G401.6 (cell line): ENCODE results near the gene ANAPC16.
"Not testable (repeated sequence)": the region's sequence is repeated elsewhere in the genome, so short reads cannot be mapped to it uniquely, and the experiment has no call there.

Experiments used
- FAIRE-seq: peaks from 2 replicates; lab custom pipeline; 2012; peaks lifted over from hg19 to GRCh38; lab: Jason Lieb, UNC

Gene ANAPC16

DNA sequence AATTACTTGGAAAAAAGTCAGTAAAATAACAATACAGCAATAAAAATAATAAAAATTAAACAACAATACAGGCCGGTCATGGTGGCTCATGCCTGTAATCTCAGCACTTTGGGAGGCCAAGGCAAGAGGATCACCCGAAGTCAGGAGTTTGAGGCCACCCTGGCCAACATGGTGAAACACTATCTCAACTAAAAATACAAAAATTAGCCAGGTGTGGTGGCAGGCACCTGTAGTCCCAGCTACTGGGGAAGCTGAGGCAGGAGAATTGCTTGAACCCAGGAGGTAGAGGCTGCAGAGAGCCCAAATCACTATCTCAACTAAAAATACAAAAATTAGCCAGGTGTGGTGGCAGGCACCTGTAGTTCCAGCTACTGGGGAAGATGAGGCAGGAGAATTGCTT lies 4.0 kb upstream of the ANAPC16 start:
- FAIRE-seq = not testable (repeated sequence)

DNA sequence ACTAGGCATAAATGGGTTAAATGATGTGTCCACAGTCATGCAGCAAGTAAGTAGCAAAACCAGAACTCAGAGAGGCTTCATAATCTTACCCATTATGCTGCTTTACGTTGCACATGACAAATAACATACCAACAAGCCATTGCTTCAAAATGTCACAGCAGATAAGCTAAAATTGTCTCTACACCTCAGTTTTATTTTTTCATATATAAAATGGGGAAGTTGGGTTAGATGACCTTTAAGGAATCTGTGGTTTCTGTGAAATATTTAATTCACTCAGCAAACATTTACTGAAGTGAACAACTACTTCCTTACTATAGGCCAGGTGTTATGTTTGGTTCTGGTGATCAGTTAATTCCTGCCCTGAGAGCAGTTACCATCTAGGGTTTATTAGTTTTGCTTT lies 2.5 kb downstream of the ANAPC16 start:
- no peak for FAIRE-seq

DNA sequence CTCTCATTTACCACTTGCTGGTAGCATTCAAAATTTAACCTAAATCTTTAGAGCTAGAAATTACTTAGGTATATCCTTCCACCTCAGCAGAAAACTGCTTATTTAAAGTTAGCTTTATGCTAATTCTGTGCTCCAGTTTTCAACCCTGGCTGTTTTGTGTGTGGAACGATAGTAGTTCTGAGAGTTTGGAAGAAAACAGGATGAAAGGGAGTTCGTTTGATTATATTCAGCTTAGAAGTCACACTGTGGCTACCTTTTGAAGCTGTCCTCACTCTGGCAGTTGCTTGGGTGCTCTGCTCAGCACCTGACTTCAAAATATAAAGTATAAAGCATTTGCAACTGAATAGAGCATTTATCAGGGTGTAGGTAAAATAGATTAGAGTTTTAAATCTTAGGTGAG lies 2.9 kb downstream of the ANAPC16 start:
- no peak for FAIRE-seq

DNA sequence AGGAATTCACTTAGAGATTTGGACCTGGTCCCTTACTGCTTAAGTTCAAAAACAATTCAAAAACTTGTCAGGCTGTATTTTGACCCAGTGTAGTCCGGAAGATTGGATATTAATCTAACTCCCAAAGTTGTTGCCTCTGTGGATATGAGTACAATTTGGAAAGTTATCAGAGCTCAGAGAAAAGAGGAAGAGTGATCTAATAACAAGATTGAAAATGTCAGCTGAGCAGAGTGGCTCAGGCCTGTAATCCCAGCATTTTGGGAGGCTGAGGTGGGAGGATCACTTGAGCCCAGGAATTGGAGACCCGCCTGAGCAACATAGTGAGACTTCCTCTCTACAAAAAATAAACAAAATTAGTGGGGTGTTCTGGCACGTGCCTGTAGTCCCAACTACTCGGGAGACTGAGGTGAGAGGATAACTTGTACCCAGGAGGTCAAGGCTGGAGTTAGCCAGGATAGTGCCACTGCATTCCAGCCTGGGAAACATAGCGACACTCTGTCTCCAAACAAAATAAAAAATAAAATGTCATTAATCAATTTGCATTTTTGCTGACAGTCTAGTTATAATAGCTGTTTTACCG lies 3.5 kb downstream of the ANAPC16 start:
- no peak for FAIRE-seq

DNA sequence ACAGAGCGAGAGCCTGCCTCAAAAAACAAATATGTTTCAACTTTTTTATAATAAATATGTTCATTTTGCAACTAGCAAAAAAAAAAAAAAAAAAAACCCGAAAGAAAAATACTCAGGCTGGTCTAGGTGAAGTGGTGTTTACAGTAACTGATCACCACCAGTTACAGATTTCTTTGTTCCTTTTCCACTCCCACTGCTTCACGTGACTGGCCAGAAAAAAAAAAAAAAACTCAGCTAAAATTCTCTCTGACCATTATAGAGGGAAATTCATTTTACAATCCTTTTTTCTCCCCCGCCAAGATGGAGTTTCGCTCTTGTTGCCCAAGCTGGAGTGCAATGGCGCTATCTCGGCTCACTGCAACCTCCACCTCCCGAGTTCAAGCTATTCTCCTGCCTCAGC lies 4.8 kb downstream of the ANAPC16 start:
- no peak for FAIRE-seq

DNA sequence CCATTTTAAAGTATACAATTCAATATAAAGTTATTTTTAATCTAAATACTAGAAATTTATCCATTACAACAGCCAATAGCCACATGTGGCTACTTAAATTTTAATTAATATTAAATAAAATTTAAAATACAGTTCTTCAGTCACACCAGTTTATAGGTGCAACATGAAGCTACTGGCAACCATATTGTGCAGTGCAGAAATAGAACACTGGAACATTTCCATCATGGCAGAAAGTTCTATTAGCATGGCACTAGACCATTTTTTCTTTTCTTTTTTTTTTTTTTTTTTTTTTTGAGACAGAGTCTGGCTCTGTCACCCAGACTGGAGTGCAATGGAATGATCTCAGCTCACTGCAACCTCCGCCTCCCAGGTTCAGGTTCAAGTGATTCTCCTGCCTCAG lies 5.5 kb downstream of the ANAPC16 start:
- no peak for FAIRE-seq

DNA sequence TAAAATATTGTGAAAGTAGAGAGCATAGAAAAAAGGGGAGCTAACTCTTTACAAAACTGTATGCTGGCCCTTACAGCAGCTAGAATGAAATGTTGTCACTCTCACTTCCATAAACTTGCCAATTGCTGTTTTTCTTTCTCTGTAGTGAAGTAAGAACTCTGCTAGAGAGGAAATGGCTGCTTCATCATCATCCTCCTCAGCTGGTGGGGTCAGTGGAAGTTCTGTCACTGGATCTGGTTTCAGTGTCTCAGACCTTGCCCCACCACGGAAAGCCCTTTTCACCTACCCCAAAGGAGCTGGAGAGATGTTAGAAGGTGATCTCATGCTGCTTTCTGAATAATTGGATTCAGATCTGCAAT lies 7.9 kb downstream of the ANAPC16 start:
- FAIRE-seq = no peak

DNA sequence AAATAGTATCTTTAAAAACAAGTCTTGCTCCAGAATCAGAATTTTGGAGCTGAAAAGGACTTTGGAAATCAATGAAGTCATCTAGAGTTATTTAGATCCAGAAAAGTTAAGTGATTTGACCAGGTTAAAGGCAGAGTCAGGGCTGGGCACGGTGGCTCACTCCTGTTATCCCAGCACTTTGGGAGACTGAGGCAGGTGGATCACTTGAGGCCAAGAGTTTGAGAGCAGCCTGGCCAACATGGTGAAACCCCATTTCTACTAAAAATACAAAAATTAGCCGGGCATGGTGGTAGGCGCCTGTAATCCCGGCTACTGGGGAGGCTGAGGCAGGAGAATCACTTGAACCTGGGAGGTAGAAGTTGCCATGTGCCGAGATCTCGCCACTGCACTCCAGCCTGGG lies 8.4 kb downstream of the ANAPC16 start:
- FAIRE-seq = not testable (repeated sequence)

DNA sequence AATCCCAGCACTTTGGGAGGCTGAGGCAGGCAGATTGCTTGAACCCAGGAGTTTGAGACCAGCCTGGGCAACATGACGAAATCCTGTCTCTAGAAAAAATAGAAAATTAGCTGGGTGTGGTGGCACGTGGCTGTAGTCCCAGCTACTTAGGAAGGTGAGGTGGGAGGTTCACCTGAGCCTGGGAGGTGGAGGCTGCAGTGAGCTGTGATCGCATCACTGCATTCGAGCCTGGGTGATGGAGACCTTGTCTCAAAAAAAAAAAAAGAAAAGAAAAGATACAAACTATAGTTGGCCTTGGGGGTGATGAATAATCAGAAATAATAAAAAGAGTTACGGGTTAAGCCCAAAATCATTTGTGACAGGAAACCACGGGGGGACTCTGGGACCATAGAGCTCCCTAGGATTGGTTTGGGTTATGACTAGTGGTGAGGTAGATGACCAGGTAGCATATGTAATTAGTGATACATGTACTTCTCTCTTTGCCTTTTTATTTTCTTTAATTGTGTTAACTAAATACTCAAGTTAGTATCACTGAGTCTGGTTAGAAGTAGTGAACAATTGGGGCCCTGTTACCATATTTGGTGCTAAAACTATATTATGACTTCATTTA lies 10.7 kb downstream of the ANAPC16 start:
- no peak for FAIRE-seq

DNA sequence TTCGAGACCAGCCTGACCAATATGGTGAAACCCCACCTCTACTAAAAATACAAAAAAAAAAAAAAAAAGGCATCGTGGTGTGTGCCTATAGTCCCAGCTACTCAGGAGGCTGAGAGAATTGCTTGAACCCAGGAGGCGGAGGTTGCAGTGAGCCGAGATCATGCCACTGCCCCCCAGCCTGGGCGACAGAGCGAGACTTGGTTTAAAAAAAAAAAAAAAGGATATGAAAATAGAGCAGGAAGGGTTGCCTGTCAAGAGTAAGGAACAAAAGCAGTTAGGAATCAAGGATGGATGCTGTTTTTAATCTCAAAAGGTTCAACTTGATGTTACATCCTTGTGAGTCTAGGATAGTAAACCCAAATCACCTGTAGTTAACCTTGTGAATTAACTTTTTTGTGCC lies 12.0 kb downstream of the ANAPC16 start:
- no peak for FAIRE-seq

DNA sequence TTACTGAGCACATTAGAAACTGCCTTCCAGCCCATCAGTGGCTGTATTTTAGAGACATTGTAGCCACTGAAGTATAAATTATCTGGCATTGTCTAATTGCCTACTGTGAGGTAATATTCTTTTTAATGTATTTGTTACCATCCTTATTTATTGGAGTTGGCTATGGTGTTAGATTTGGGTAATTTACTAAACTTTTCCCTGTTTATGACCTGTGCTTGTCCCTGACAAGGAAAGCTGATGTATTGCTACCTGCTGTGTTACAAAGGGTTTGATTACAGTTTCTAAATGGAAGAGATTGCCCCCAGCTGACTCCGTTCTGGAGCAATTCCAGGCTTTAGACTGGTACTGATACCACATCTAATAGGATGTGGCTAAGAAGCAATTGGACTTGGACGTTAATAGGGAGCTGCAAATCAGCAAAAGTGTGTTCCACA lies 12.5 kb downstream of the ANAPC16 start:
- no peak for FAIRE-seq

DNA sequence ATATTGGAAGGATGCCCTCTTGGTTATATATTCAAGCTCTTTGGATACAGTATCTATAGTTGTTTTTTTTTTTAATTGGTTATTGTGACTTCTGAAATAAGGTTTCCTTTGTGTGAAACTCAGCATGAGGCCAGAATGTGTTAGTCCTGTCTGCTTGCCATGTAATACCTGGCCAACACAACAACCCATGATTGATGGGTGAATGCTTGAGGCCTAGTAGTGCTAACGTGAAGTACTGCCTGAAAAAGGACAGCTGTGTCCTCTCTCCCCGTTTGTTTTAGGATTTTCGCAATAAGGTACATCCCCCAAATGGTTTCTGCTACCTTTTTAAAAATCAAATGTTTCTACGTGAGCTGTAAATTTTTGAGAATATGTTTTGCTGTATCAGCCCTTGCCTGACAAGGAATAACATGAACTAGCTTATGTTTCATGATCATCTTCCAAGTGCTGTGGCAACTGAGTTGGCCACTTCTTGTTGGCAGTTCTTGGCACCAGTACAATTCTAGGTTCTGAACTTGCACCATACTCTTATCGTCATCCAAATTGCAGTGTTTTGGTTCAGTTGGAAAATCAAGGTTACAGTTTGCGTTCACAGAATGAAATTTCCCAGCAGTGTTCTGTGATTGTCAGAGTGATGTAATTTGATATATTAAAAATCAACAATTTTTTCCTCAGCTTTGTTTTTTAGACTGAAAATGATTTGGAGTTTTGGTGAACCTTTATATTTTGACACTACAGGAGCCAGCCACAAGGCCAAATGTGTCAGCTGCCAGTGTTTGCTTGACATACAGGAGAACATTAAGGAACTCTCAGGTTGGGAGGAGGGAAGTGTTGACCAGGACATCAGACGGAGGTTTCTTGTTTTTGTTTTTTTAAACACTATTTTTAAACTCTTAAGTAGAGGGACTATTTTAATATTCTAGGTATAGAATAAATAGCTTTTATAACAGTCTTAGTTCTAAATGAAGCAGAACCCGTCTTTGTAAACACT lies 13.7 kb downstream of the ANAPC16 start:
- FAIRE-seq = no peak

DNA sequence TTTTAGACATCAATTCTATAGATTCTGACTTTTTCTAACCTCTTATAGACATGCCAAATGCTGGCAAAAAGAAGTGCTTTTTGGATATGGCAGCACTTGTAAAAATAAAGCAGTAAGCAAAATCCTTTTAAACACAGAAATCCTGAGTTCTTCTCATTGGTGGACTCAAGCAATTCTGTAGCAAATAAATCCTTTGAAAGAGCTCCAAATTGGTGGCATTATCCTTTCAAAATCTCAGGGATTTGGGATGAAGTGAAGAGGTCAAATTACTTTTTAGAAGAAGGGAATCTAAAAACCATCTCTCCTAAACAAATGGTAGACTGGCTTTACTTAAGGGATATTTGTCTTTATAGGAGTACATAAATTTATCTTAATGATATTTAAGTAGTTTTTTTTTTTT lies 17.8 kb downstream of the ANAPC16 start:
- FAIRE-seq = no peak

DNA sequence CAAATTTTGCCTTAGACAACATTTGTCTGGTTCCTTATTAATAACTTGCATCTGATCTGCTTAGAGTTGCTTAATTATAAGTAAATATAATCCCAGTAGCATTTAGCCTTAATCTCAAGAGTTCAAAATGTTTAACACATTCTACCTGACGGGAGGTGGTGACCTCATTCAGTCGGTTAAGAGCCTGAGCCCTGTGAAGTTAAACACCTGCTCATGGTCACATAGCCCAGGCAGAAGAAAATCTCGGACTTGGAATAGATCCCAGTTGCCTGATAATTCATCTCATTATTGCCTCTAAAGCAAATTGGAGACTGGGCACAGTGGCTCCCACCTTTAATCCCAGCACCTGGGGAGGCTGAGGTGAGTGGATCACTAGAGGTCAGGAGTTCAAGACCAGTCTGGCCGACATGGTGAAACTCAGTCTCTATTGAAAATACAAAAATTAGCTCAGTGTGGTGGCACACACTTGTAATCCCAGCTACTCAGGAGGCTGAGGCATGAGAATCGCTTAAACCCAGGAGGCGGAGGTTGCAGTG lies 18.8 kb downstream of the ANAPC16 start:
- no peak for FAIRE-seq

DNA sequence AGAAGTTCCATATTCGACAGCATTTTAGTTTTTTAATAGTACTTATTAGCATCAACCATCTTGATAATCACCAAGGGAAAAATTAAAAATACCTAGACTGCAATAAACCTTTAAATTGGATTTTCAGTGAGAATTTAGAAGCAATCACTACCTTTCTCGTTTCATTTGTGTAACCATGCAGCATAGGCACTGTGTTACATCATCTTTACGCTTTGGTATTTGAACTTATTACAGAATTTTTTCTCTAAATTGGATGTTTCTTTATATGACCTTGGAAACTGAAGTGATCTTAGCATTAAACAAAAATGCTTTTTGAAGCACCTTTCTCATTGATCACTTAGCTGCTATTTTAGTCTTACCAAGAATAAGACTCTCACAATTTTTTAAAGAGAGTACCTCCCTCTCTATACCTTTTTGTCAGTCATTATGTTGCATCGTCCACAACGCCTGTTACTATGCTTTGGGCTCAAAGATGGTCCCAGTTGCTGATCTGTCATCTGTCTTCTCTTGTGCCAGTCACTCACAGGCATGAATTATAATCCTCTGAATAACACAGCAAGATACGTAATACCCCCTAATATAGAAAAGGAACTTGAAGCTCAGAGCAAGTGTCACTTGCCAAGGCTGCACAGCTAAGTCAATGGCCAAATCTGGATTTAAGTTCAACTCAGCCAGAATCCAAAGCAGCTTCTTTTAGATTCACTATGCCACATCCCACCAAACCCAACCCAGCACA lies 19.9 kb downstream of the ANAPC16 start:
- FAIRE-seq = no peak

DNA sequence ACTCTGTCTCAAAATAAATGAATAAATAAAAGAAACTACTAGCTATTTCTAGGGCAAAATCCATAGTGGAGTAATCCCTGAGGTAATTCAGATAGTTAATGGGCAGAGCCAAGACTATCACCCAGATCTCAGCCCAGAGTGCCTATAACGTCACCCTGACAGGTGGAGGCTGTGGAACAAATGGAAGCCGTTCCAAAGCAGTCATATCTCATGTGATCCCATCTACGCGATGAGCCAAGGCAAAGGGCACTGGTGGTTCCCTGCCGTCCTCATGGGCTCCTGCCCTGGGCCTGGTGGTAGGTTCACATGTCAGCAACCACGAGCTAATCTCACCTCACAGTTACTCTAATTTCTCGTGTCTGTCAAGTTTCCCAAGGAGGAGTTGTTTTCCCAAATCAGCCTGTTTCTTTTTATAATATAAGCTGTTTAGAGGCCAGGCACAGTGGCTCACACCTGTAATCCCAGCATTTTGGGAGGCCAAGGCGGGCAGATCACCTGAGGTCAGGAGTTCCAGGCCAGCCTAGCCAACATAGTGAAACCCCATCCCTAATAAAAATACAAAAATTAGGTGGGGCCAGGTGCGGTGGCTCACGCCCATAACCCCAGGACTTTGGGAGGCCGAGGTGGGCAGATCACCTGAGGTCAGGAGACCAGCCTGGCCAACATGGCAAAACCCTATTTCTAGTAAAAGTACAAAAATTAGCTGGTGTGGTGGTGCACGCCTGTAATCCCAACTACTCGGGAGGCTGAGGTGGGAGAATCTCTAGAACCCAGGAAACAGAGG lies 22.8 kb downstream of the ANAPC16 start:
- FAIRE-seq = no peak

DNA sequence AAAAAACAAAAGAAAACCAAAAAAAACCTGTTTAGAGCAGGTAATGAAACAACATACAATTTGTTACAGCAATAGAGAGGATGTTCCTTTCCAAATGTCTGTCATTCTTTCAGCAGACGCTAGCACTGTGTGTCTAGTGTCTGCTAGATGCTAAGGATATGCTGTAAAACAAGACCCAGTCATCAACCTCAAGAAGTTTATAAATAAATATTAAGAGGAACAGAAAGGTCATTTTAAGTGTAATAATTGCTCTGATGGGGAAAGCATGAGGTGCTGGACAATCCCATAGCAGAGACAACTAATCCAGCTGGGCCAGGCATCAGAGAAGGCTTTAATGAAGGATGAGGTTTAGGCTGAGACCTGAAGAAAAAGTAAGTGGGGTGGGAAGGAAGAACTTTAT lies 23.6 kb downstream of the ANAPC16 start:
- FAIRE-seq = no peak

DNA sequence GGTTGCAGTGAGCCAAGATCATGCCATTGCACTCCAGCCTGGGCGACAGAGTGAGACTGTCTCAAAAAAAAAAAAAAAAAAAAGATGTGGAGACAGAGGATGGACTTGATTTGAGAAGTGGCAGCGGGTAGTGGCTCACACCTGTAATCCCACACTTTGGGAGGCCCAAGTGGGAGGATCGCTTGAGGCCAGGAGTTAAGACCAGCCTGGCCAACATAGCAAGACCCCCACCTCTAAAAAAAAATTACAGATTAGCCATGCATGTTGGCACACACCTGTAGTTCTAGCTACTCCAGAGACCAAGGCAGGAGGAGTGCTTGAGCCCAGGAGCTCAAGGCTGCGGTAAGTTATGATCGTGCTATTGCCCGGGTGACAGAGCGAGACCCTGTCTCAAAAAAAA lies 24.6 kb downstream of the ANAPC16 start:
- no peak for FAIRE-seq

DNA sequence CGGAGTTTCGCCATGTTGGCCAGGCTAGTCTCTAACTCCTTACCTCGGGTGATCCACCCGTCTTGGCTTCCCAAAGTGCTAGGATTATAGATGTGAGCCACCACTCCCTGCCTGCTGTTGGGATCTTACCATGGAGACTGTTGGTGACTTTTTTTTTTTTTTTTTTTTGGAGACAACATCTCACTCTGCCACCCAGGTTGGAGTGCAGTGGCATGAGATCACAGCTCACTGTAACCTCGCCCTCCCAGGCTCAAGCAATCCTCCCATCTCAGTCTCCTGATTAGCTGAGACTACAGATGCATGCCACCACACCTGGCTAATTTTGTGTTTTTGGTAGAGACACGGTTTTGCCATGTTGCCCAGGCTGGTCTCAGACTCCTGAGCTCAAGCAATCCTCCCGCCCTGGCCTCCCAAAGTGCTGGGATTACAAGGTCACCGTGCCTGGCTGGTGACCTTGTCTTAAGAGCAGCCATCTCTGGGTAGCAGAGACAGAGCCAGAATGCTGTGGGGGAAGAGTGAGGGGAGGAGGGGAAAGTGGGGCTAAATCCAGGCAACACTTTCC lies 26.0 kb downstream of the ANAPC16 start:
- FAIRE-seq = no peak

DNA sequence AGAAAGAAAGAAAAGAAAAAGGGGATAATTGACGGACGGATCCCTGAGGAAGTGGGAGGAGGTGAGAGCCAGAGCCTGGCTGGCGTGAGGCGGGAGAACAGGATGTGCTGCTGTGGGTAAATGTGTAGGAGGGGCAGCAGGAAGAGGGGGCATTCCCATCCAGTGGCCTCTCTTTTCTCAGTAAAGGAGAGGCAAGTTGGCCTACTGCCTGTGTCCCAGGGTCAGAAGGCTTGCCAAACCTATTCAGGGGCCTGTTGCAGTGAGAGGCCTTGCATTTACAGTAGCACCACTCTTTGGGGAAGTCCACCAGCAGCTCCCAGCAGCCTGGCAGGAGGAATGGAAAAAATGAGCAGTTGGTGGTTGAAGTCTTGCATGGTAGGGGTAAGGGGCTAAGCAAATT lies 26.9 kb downstream of the ANAPC16 start:
- FAIRE-seq = no peak

DNA sequence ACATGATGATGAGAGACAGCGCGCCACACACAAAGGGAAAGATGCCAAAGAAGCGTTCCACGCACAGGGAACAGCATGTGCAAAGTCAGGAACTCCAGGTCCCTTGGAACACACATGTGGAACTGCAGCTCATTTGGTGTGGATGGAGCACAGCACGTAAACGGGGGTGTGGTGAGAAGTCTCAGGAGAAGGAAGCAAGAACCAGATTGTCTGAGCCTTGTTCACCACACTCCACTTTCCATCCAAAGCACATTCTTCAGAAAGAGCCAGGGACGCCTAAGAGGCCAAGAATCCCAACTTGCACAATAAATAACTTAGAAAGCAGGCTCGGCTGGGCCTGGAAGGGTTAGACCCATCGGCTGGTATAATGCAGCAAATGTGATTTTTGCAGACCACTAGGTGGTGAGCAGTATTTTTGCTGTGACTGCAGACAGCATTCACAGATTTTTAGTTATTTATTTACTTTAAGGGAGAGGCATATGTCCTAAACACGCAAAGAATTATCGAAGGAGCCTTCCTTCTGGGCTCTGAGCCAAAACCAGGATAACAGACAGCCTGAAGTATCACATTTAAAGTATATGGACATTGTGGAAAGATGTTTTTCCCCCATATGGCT lies 28.1 kb downstream of the ANAPC16 start:
- FAIRE-seq = no peak
